Adrenal gland (tissue), 5 donors: ENCODE measurements around the gene FOXS1.

ENCODE experiments used
- POLR2A ChIP-seq, 2 donors: fragments of 450-650 bp; IDR thresholded peaks; one replicate each; pipeline ENCODE4 v1.6.1; 2017; ENCODE audit warnings: antibody characterized with exemption in 2 of 2, mild to moderate bottlenecking in 2 of 2, moderate library complexity in 1 of 2
- TF ChIP-seq, protein P1 (sequence below), 6 experiments: fragments of 450-650 bp in 4 of 6; fragments of 200-600 bp in 2 of 6; sonication (generic) in 1 of 6; IDR thresholded peaks; 1 replicate in 5 of 6; 2 replicates in 1 of 6; pipeline versions ENCODE4 v1.5.1 to v1.8.0; 2016 to 2021; ENCODE audit warnings: antibody characterized with exemption in 6 of 6, mild to moderate bottlenecking in 2 of 6, moderate library complexity in 1 of 6
- donor health status: DM: no; HTN: no; CAD: no.

DNA sequence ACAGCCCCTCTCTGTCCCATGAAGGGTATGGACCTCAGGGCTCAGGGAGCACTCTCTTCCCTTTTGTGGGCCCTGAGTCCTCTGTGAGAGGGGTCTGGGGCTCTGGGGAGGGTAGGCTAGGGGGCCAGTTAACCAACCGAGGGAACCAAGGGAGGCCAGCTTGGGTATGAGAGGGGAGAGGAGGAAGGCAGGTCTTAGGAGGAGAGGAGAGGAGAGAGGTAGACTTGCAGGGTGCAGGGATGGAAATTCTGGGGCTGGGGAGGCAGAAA, 24.2 kb upstream of the FOXS1 start:
- TF ChIP-seq, protein P1, sequence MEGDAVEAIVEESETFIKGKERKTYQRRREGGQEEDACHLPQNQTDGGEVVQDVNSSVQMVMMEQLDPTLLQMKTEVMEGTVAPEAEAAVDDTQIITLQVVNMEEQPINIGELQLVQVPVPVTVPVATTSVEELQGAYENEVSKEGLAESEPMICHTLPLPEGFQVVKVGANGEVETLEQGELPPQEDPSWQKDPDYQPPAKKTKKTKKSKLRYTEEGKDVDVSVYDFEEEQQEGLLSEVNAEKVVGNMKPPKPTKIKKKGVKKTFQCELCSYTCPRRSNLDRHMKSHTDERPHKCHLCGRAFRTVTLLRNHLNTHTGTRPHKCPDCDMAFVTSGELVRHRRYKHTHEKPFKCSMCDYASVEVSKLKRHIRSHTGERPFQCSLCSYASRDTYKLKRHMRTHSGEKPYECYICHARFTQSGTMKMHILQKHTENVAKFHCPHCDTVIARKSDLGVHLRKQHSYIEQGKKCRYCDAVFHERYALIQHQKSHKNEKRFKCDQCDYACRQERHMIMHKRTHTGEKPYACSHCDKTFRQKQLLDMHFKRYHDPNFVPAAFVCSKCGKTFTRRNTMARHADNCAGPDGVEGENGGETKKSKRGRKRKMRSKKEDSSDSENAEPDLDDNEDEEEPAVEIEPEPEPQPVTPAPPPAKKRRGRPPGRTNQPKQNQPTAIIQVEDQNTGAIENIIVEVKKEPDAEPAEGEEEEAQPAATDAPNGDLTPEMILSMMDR (IDR thresholded peaks at IDR 0.05): no peak
- no peak for TF ChIP-seq POLR2A (IDR thresholded peaks at IDR 0.05)
